Brain pericyte (primary cell): Measurements from ENCODE around the gene RBBP5.

Experiments
- DNase-seq: peaks from one replicate; pipeline ENCODE4 v3.0.0-alpha.2; 2012; ENCODE audit warnings: low read depth, low spot score

The RBBP5 gene

GRCh38 chr1:205129447-205130029, 7.8 kb upstream of the RBBP5 start:
- no peak for DNase-seq

- DNase-seq, result no peak
Observed at GRCh38 chr1:205128050-205128449, 6.3 kb upstream of the RBBP5 start.

GRCh38 chr1:205127646-205128045, 5.9 kb upstream of the RBBP5 start:
- no peak for DNase-seq

GRCh38 chr1:205124726-205125125, 2.9 kb upstream of the RBBP5 start:
- no peak for DNase-seq

- DNase-seq, result no peak
Observed at GRCh38 chr1:205122489-205122882, 708 bp upstream of the RBBP5 start.

- no peak for DNase-seq
Observed at GRCh38 chr1:205118752-205119151, 3.0 kb downstream of the RBBP5 start.

GRCh38 chr1:205111354-205111753, 10.4 kb downstream of the RBBP5 start:
- no peak for DNase-seq

- DNase-seq, result no peak
Observed at GRCh38 chr1:205109711-205110110, 12.1 kb downstream of the RBBP5 start.

GRCh38 chr1:205109269-205109668, 12.5 kb downstream of the RBBP5 start:
- DNase-seq, result no peak

GRCh38 chr1:205108464-205108863, 13.3 kb downstream of the RBBP5 start:
- DNase-seq, result no peak

GRCh38 chr1:205107327-205107726, 14.5 kb downstream of the RBBP5 start:
- DNase-seq, result no peak

GRCh38 chr1:205102404-205102803, 19.4 kb downstream of the RBBP5 start:
- DNase-seq, result no peak

- no peak for DNase-seq
Observed at GRCh38 chr1:205098242-205098641, 23.5 kb downstream of the RBBP5 start.

- DNase-seq, result no peak
Observed at GRCh38 chr1:205095422-205095821, 26.4 kb downstream of the RBBP5 start.

GRCh38 chr1:205091043-205091740, 30.6 kb downstream of the RBBP5 start:
- DNase-seq, result no peak

GRCh38 chr1:205088341-205088740, 33.4 kb downstream of the RBBP5 start:
- DNase-seq, result no peak

- DNase-seq, result no peak
Observed at GRCh38 chr1:205084360-205084759, 37.4 kb downstream of the RBBP5 start, which contains the start of gene TMEM81. Gene TMEM81 (minus strand): TSS chr1:205084460. CDS start chr1:205084320, 140 bp downstream.

- DNase-seq, result no peak
Observed at GRCh38 chr1:205082431-205082830, 39.3 kb downstream of the RBBP5 start.

- DNase-seq, result no peak
Observed at GRCh38 chr1:205077934-205078311, 43.9 kb downstream of the RBBP5 start.

- no peak for DNase-seq
Observed at GRCh38 chr1:205077158-205077933, 44.4 kb downstream of the RBBP5 start.

GRCh38 chr1:205076245-205076761, 45.5 kb downstream of the RBBP5 start:
- no peak for DNase-seq

- DNase-seq, result no peak
Observed at GRCh38 chr1:205075642-205076155, 46.1 kb downstream of the RBBP5 start.
